Left lung (tissue), 10 donors: ENCODE results near the gene PAK4. TPM values are rescaled to one million over a fixed set of nuclear protein-coding genes. Genes with fewer than 3 reads are reported as not detected.

ENCODE experiments used
- ATAC-seq: fragments of 200-7000 bp; cut with Tn5 transposase; one replicate; pipeline ENCODE4 v1.9.1; 2020; ENCODE audit warnings: moderate library complexity
- DNase-seq, 4 donors: peaks; one replicate each; pipeline ENCODE4 v3.0.0-alpha.2; 2013 to 2020
- H3K27ac ChIP-seq, 2 donors: fragments of 200-600 bp; sonication (generic) in 1 of 2; one replicate each; pipeline versions ENCODE4 v1.5.0 to v1.8.0; 2020 to 2021
- H3K27me3 ChIP-seq, 2 donors: fragments of 200-600 bp; sonication (generic) in 1 of 2; one replicate each; pipeline versions ENCODE4 v1.5.0 to v1.8.0; 2020 to 2021
- H3K36me3 ChIP-seq, 2 donors: fragments of 200-600 bp; sonication (generic) in 1 of 2; one replicate each; pipeline versions ENCODE4 v1.5.0 to v1.8.0; 2020 to 2021
- H3K4me1 ChIP-seq, 2 donors: fragments of 200-600 bp; one replicate each; pipeline ENCODE4 v1.8.0; 2021
- H3K4me3 ChIP-seq, 2 donors: fragments of 200-600 bp; sonication (generic) in 1 of 2; one replicate each; pipeline versions ENCODE4 v1.5.0 to v1.8.0; 2020 to 2021; ENCODE audit warnings: mild to moderate bottlenecking in 1 of 2
- H3K9me3 ChIP-seq, 2 donors: fragments of 200-600 bp; sonication (generic) in 1 of 2; one replicate each; pipeline versions ENCODE4 v1.5.0 to v1.8.0; 2020 to 2021
- intact Hi-C, 2 donors: fragments of 100-400 bp; cut with DNase I; formaldehyde crosslinking; loops; one replicate each; pipeline versions ENCODE4 v1.11.2 to v1.14.2; 2022
- polyA plus RNA-seq, 6 donors: library from polyadenylated mRNA; unstranded; fragments of 120-200 nt; gene quantifications; one replicate each; pipeline ENCODE4 v1.2.1, GENCODE V29; 2013; ENCODE audit not compliant: insufficient read length in 6 of 6
- total RNA-seq, 2 donors: library from RNA; stranded (reverse); fragmentation: NEBNext Ultra II Directional; extraction: Animal tissue kit (Norgen Biotek cat#: 25700); gene quantifications; one replicate each; pipeline ENCODE4 v1.2.1, GENCODE V29; 2021
- TF ChIP-seq, protein P1 (sequence below), 2 donors: fragments of 200-600 bp; sonication (generic) in 1 of 2; IDR thresholded peaks; one replicate each; pipeline versions ENCODE4 v1.5.0 to v1.8.0; 2021; ENCODE audit warnings: antibody characterized with exemption in 2 of 2
- donor health status: DM: no; HTN: yes; CAD: no.
- donor health status: DM: no; HTN: no; CAD: no.

PAK4 gene
- total and polyA plus RNA-seq, 8 donors, result 40.9 to 62.3 (median 50.0) TPM

DNA sequence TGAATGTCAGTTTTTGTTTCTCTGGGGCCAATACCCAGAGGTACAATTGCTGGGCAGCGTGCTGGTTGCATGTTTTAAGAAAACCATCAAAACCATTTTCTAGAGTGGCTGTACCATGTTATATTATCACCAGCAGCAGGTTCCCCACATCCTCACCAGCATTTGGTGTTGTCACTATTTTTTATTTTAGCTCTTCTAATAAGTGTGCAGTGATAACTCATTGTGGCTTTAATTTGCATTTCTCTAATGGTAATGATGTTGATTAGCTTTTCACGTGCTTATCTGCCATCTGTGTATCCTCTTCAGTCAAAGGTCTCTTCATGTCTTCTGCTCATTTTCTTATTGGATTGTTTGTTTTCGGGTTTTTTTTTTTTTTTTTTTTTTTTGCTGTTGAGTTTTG lies 21.9 kb downstream of the PAK4 start:
- intact Hi-C loops, result no loop called here
- H3K4me1 ChIP-seq, result peaks cover 18 to 34% of the 10 kb centered on the region in 2 donors
- no peak for ATAC-seq

DNA sequence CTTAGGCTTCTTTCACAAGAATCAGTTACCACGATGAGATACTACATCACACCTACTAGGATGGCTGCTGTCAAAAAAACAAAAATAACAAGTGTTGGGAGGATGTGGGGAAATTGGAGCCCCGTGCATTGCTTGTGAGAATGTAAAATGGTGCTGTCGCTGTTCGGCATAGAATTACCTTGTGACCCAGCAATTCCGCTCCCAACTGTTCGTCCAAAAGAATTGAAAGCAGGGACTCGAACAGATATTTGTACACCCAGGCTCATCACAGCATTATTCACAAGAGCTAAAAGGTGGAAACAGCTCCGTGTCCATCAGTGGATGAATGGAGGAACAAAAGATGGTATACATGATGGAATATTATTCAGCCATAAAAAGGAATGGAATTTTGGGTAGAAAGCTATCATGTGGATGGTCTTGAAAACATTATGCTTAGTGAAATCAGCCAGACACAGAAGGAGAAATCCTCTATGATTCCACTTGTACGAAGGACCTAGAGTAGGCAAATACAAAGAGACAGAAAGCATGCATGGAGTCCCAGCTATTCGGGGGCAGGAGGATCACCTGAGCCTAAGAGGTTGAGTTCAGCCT lies 23.4 kb downstream of the PAK4 start:
- DNase-seq (no peak), ATAC-seq (no peak)
- Histone ChIP-seq H3K9me3 (no peaks in the 10 kb centered on the region), H3K4me1 (peaks cover 18 to 22% of the 10 kb centered on the region in 2 donors), H3K27ac (no peak overlapping the region), H3K4me3 (no peak overlapping the region), H3K36me3 (no peaks in the 10 kb centered on the region), H3K27me3 (no peaks in the 10 kb centered on the region)
- TF ChIP-seq, protein P1, sequence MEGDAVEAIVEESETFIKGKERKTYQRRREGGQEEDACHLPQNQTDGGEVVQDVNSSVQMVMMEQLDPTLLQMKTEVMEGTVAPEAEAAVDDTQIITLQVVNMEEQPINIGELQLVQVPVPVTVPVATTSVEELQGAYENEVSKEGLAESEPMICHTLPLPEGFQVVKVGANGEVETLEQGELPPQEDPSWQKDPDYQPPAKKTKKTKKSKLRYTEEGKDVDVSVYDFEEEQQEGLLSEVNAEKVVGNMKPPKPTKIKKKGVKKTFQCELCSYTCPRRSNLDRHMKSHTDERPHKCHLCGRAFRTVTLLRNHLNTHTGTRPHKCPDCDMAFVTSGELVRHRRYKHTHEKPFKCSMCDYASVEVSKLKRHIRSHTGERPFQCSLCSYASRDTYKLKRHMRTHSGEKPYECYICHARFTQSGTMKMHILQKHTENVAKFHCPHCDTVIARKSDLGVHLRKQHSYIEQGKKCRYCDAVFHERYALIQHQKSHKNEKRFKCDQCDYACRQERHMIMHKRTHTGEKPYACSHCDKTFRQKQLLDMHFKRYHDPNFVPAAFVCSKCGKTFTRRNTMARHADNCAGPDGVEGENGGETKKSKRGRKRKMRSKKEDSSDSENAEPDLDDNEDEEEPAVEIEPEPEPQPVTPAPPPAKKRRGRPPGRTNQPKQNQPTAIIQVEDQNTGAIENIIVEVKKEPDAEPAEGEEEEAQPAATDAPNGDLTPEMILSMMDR (IDR thresholded peaks at IDR 0.05), result no peak
- intact Hi-C loops, result no loop called here

More for the DNA sequence above, 21.9 kb downstream of the PAK4 start:
- Histone ChIP-seq H3K9me3 (no peaks in the 10 kb centered on the region), H3K36me3 (no peaks in the 10 kb centered on the region), H3K4me3 (no peak overlapping the region), H3K27me3 (no peaks in the 10 kb centered on the region), H3K27ac (no peak overlapping the region)
- no peak for DNase-seq
- TF ChIP-seq, protein P1 (IDR thresholded peaks at IDR 0.05), result no peak

GRCh38 chr19:39150235-39150634 lies 24.6 kb downstream of the PAK4 start:
- no peak for ATAC-seq
- TF ChIP-seq, protein P1 (IDR thresholded peaks at IDR 0.05), result no peak
- Histone ChIP-seq H3K36me3 (no peaks in the 10 kb centered on the region), H3K9me3 (no peaks in the 10 kb centered on the region), H3K4me1 (peaks cover 16 to 17% of the 10 kb centered on the region in 2 donors), H3K27ac (no peak overlapping the region), H3K4me3 (no peak overlapping the region), H3K27me3 (no peaks in the 10 kb centered on the region)
- DNase-seq, result peak in 1 of 4 donors; percentile 23
- intact Hi-C loops, result no loop called here

DNA sequence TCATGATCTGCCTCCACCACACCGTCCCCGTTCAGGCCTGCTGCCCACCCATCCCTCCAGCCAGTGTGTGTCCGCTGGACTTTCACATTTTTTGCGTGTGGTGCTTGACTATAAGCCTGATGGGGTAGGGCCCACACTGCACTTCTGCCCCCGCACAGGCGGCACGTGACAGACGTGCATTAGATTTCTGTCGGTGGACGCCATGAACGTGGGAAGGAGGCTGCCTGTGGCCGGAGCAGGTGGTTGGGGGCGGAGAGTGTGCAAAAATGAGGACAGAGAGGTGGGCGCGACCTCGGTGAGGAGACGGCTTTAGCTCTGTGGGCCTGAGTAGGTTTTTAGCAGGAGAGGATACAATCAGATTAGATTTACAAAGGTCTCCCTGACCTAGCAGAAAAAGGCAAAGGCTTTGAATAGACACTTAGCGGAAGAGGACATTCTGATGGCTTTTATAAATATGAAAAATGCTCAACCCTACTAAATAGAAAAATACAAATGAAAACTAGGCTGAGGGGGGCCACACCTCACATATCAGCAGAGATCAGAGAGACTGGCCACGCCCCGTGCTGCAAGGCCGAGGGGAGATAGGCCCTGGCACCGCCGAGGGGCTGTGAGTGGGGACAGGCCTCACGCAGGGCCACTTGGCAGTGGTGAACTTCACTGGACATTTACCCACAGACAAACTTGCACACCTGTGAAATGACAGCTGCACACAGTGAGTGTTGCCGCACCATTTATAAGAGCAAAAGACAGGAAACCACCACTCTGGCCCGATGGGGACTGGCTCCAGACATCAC lies 25.4 kb downstream of the PAK4 start:
- H3K4me3 ChIP-seq, result no peak overlapping the region
- ATAC-seq (no peak), DNase-seq (peak in 1 of 4 donors; percentile 60)
- peaks cover 14 to 16% of the 10 kb centered on the region in 2 donors for H3K4me1 ChIP-seq
- H3K27ac ChIP-seq, result no peak overlapping the region
- intact Hi-C loops, result no loop called here
- H3K27me3 ChIP-seq, result no peaks in the 10 kb centered on the region
- no peaks in the 10 kb centered on the region for H3K36me3 ChIP-seq
- H3K9me3 ChIP-seq, result no peaks in the 10 kb centered on the region
- TF ChIP-seq, protein P1 (IDR thresholded peaks at IDR 0.05), result no peak

GRCh38 chr19:39152066-39152465 lies 26.5 kb downstream of the PAK4 start:
- peaks cover 20 to 22% of the 10 kb centered on the region in 2 donors for H3K4me1 ChIP-seq
- H3K36me3 ChIP-seq, result no peaks in the 10 kb centered on the region
- ATAC-seq (no peak), DNase-seq (no peak)
- intact Hi-C loops, result no loop called here
- TF ChIP-seq, protein P1 (IDR thresholded peaks at IDR 0.05), result no peak
- no peak overlapping the region for H3K27ac ChIP-seq
- no peaks in the 10 kb centered on the region for H3K9me3 ChIP-seq
- no peaks in the 10 kb centered on the region for H3K27me3 ChIP-seq
- no peak overlapping the region for H3K4me3 ChIP-seq
